B cell (primary cell): Measurements from ENCODE around the gene EZH2. TPM values are rescaled to one million over a fixed set of nuclear protein-coding genes. Genes with fewer than 3 reads are reported as not detected.

ENCODE experiments used
- ATAC-seq: fragments of 200-7000 bp; cut with Tn5 transposase; one replicate; pipeline ENCODE4 v1.10.0; 2021; ENCODE audit warnings: low read depth, mild to moderate bottlenecking, moderate number of reproducible peaks, moderate library complexity
- CTCF ChIA-PET: fragments of 350-600 bp; sonication (Branson Sonifier 250); formaldehyde crosslinking; loops from one replicate; lab custom pipeline; 2021; ENCODE audit warnings: antibody characterized with exemption, inconsistent platforms; lab: Charles Lee
- POLR2A ChIA-PET: fragments of 350-600 bp; sonication (Branson Sonifier 250); formaldehyde crosslinking; loops from one replicate; lab custom pipeline; 2021; ENCODE audit warnings: antibody characterized with exemption; lab: Charles Lee
- DNase-seq: peaks from one replicate; pipeline ENCODE4 v3.0.0; 2013
- H2AFZ ChIP-seq: 2 replicates; pipeline ENCODE4 v1.6.1; 2012; ENCODE audit warnings: mild to moderate bottlenecking, low read depth, low read length; ENCODE audit not compliant: insufficient read depth, poor library complexity, severe bottlenecking
- H3K27ac ChIP-seq, 2 donors: 1 replicate in 1 of 2; 2 replicates in 1 of 2; pipeline ENCODE4 v1.5.1; 2012 to 2013; ENCODE audit warnings: low read length in 2 of 2, mild to moderate bottlenecking in 2 of 2, moderate library complexity in 1 of 2
- H3K27me3 ChIP-seq, 4 experiments: fragments of 200-600 bp in 1 of 4; sonication (generic) in 1 of 4; replicated peaks in 1 of 4; 1 replicate in 2 of 4; 2 replicates in 2 of 4; pipeline versions ENCODE4 v1.6.1 to v1.7.0; 2013 to 2016; ENCODE audit warnings: low read length in 3 of 4, mild to moderate bottlenecking in 2 of 4, mixed read lengths in 1 of 4, moderate library complexity in 1 of 4; ENCODE audit not compliant: insufficient read depth in 4 of 4, control insufficient read depth in 3 of 4; ENCODE audit errors: control extremely low read depth in 1 of 4
- H3K36me3 ChIP-seq, 2 experiments: replicated peaks in 1 of 2; 1 replicate in 1 of 2; 2 replicates in 1 of 2; pipeline versions ENCODE4 v1.6.1 to v1.7.1; 2013; ENCODE audit warnings: low read length in 1 of 2; ENCODE audit not compliant: insufficient read depth in 2 of 2, control insufficient read depth in 1 of 2; ENCODE audit errors: control extremely low read depth in 1 of 2, extremely low read depth in 1 of 2
- H3K4me1 ChIP-seq, 2 donors: fragments of 200-600 bp in 1 of 2; sonication (generic) in 1 of 2; 1 replicate in 1 of 2; 2 replicates in 1 of 2; pipeline versions ENCODE4 v1.5.1 to v1.6.1; 2013 to 2017; ENCODE audit warnings: low read length in 2 of 2; ENCODE audit not compliant: control insufficient read depth in 2 of 2, insufficient read depth in 2 of 2
- H3K4me2 ChIP-seq: replicated peaks from 2 replicates; pipeline ENCODE3; 2012; ENCODE audit warnings: mild to moderate bottlenecking, low read depth, low read length; ENCODE audit not compliant: poor library complexity, severe bottlenecking
- H3K4me3 ChIP-seq, 5 experiments: fragments of 200-600 bp in 1 of 5; sonication (generic) in 1 of 5; 1 replicate in 3 of 5; 2 replicates in 2 of 5; pipeline versions ENCODE4 v1.5.1 to v1.7.0; 2011 to 2016; ENCODE audit warnings: low read length in 4 of 5, mild to moderate bottlenecking in 4 of 5, low read depth in 2 of 5, control low read depth in 1 of 5, moderate library complexity in 1 of 5; ENCODE audit not compliant: insufficient read depth in 1 of 5; ENCODE audit errors: control extremely low read depth in 1 of 5, extremely low read depth in 1 of 5
- H3K79me2 ChIP-seq: fragments of 200-600 bp; sonication (generic); one replicate; pipeline ENCODE4 v1.6.0; 2016; ENCODE audit warnings: low read length; ENCODE audit not compliant: control insufficient read depth, insufficient read depth
- H3K9ac ChIP-seq: fragments of 200-600 bp; sonication (generic); 2 replicates; pipeline ENCODE4 v1.6.1; 2017; ENCODE audit warnings: mild to moderate bottlenecking, low read length, moderate library complexity
- H3K9me3 ChIP-seq, 3 donors: one replicate each; pipeline versions ENCODE4 v1.6.1 to v1.7.1; 2013; ENCODE audit warnings: low read length in 2 of 3; ENCODE audit not compliant: control insufficient read depth in 2 of 3, insufficient read depth in 1 of 3; ENCODE audit errors: control extremely low read depth in 1 of 3
- H4K20me1 ChIP-seq: 2 replicates; pipeline ENCODE4 v1.6.0; 2012; ENCODE audit warnings: mild to moderate bottlenecking, low read length; ENCODE audit not compliant: insufficient read depth, control insufficient read depth, poor library complexity, severe bottlenecking
- H3K27ac Mint-ChIP-seq: one replicate; pipeline ENCODE4 v1.8.0; 2021; ENCODE audit warnings: mixed read lengths
- H3K27me3 Mint-ChIP-seq: one replicate; pipeline ENCODE4 v1.8.0; 2021; ENCODE audit warnings: mixed read lengths
- H3K4me1 Mint-ChIP-seq: one replicate; pipeline ENCODE4 v1.8.0; 2021; ENCODE audit warnings: mixed read lengths
- H3K4me3 Mint-ChIP-seq: one replicate; pipeline ENCODE4 v1.8.0; 2021; ENCODE audit warnings: mixed read lengths
- H3K9me3 Mint-ChIP-seq: one replicate; pipeline ENCODE4 v1.8.0; 2022; ENCODE audit warnings: mixed read lengths; ENCODE audit not compliant: insufficient read depth
- CTCF ChIP-seq: fragments of 200-600 bp; IDR thresholded peaks from one replicate; pipeline ENCODE4 v1.8.0; 2022; ENCODE audit warnings: antibody characterized with exemption, mild to moderate bottlenecking
- EZH2 ChIP-seq: IDR thresholded peaks from 2 replicates; pipeline ENCODE4 v1.6.1; 2012; ENCODE audit warnings: borderline replicate concordance, low read depth, mild to moderate bottlenecking, moderate library complexity, low read length; ENCODE audit not compliant: insufficient read depth, poor library complexity, severe bottlenecking
- WGBS: methylation state at CpG from one replicate; pipeline ENCODE4 v1.1.5; 2013; ENCODE audit warnings: missing lambda C conversion rate; ENCODE audit not compliant: insufficient coverage; 5-methylcytosine and 5-hydroxymethylcytosine counted together
- intact Hi-C: fragments of 100-400 bp; cut with micrococcal nuclease; formaldehyde crosslinking; loops from one replicate; pipeline ENCODE4 v1.10.0; 2022
- polyA plus RNA-seq: library from polyadenylated mRNA; depleted of rRNA; stranded (reverse); fragments of >200 nt; gene quantifications from 2 replicates; pipeline ENCODE4 v1.2.3, GENCODE V29; 2012
- total RNA-seq, 2 donors: library from RNA; stranded (reverse); fragments of 120-200 nt in 1 of 2; gene quantifications; 1 replicate in 1 of 2; 2 replicates in 1 of 2; pipeline versions ENCODE4 v1.2.3 to v1.2.4, GENCODE V29; 2013 to 2022

EZH2 gene
- total and polyA plus RNA-seq, 2 donors (not counting 1 experiment from before 2014, with no cell fraction given): 5.1 to 10.3 TPM

- H3K27ac Mint-ChIP-seq: no peak overlapping the region
- no peaks in the 10 kb centered on the region for H3K4me1 ChIP-seq
- no peaks in the 10 kb centered on the region for H3K4me1 Mint-ChIP-seq
- ChIA-PET CTCF (interaction anchor here (1.9 kb wide), 1 partner anchor 9 kb away, joined by 4 read pairs; no protein-coding TSS in a partner anchor), POLR2A (no interaction called here)
- DNase-seq (no peak), ATAC-seq (no peak)
- H3K36me3 ChIP-seq: peaks cover 8 to 36% of the 10 kb centered on the region in 2 experiments
- H3K27me3 Mint-ChIP-seq: no peaks in the 10 kb centered on the region
- H3K4me2 ChIP-seq: no peak overlapping the region
- H3K4me3 ChIP-seq: no peak overlapping the region
- H3K9ac ChIP-seq: no peak overlapping the region
- WGBS: 80% methylated on average over 7 of the region's 10 CpGs
- intact Hi-C loops: no loop called here
- no peaks in the 10 kb centered on the region for H3K9me3 ChIP-seq
- H3K79me2 ChIP-seq: no peaks in the 10 kb centered on the region
- no peaks in the 10 kb centered on the region for H3K9me3 Mint-ChIP-seq
- H3K4me3 Mint-ChIP-seq: no peak overlapping the region
- no peak overlapping the region for H2AFZ ChIP-seq
- no peaks in the 10 kb centered on the region for H3K27me3 ChIP-seq
- no peak for TF ChIP-seq CTCF
- no peak for TF ChIP-seq EZH2
- H3K27ac ChIP-seq: no peak overlapping the region
- H4K20me1 ChIP-seq: no peaks in the 10 kb centered on the region
Measured at GRCh38 chr7:148804343-148805235, 79.5 kb downstream of the EZH2 start.

GRCh38 chr7:148803094-148803493 is 81.0 kb downstream of the EZH2 start:
- peaks cover 14 to 45% of the 10 kb centered on the region in 2 experiments for H3K36me3 ChIP-seq
- TF ChIP-seq EZH2: no peak
- Mint-ChIP-seq H3K9me3 (no peaks in the 10 kb centered on the region), H3K27ac (no peak overlapping the region), H3K4me1 (no peaks in the 10 kb centered on the region), H3K4me3 (no peak overlapping the region), H3K27me3 (no peaks in the 10 kb centered on the region)
- no peaks in the 10 kb centered on the region for H3K27me3 ChIP-seq
- no peak overlapping the region for H2AFZ ChIP-seq
- H3K4me2 ChIP-seq: no peak overlapping the region
- intact Hi-C loops: no loop called here
- 94% methylated on average over 4 of the region's 5 CpGs for WGBS
- no peaks in the 10 kb centered on the region for H4K20me1 ChIP-seq
- POLR2A ChIA-PET: no interaction called here
- H3K4me3 ChIP-seq: no peak overlapping the region
- H3K9me3 ChIP-seq: no peaks in the 10 kb centered on the region
- DNase-seq: no peak
- H3K9ac ChIP-seq: no peak overlapping the region
- CTCF ChIA-PET: no interaction called here
- no peak for ATAC-seq
- H3K27ac ChIP-seq: no peak overlapping the region
- no peaks in the 10 kb centered on the region for H3K4me1 ChIP-seq
- no peaks in the 10 kb centered on the region for H3K79me2 ChIP-seq
